ENCODE measurements around the gene HOXB9.

The HOXB9 gene

DNA sequence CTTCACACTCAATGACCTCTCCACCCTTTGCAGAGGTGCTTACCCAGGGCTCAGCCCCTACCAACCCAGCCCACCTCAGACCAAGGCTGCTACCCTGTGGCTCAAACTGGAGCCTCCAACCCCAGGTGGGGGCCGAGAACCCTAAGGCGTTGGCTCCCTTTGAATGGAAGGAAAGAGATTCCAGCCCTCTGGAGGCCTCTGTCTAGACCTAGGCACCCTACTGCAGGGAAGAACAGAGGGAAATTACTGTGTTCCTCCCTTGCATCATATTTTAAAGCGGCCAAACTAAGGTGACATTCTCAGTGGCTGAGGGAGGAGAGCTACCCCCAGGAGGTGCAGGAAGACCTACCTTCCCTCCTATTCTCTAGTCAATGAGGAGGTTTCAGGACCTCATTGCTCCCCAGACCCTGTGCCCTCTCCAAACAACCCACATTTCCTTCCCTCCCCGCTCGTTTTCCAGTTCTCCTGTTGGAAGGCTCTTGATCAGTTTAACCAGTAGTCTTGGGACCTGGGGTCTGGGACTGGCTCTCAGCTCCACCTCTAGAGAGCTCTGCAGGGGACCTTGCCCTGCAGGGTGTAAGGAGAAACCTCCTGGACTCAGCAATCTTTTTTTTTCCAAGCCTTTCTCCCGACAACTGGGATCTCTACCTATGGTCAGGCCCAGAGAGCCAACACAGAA is 5.6 kb downstream of the HOXB9 start:
- H4K91ac ChIP-seq (ENCODE audit: low read length), result peak overlapping the region; percentile 67
- peak overlapping the region in 1 of 2 experiments; percentile 85 for H3K14ac ChIP-seq (ENCODE audit: low read length in 2 of 2)
- peak overlapping the region; percentile 9 to 70 for H2BK12ac ChIP-seq (ENCODE audit: low read length in 2 of 2)
- H2BK120ac ChIP-seq (ENCODE audit: low read depth, low read length), result peak overlapping the region; percentile 98
- H3K4me1 ChIP-seq (ENCODE audit: control insufficient read depth, insufficient read depth, low read depth, low read length), result peaks cover 24% of the 10 kb centered on the region
- H3K4me2 ChIP-seq (ENCODE audit: low read length, poor library complexity, severe bottlenecking), result no peak overlapping the region
- H3K23ac ChIP-seq (ENCODE audit: low read length in 2 of 2), result peak overlapping the region in 1 of 2 experiments; percentile 74
- no peak overlapping the region for H3K27ac ChIP-seq (ENCODE audit: low read length, poor library complexity, severe bottlenecking)
- peaks cover 97 to 98% of the 10 kb centered on the region in 2 experiments for H3K27me3 ChIP-seq (ENCODE audit: control insufficient read depth in 1 of 2, insufficient read depth in 1 of 2, low read length in 2 of 2)
- H3K4me3 ChIP-seq (ENCODE audit: insufficient read depth in 1 of 2, low read depth in 1 of 2, low read length in 2 of 2), result no peak overlapping the region
- H3K9me3 ChIP-seq (ENCODE audit: control insufficient read depth, low read length), result no peaks in the 10 kb centered on the region
- 7% methylated on average over 5 of the region's 6 CpGs for WGBS
- H2BK5ac ChIP-seq (ENCODE audit: low read depth, low read length, poor library complexity, severe bottlenecking), result no peak overlapping the region
- H3K36me3 ChIP-seq (ENCODE audit: control insufficient read depth in 1 of 2, insufficient read depth in 2 of 2, low read depth in 1 of 2, low read length in 2 of 2), result no peaks in the 10 kb centered on the region
- no peak overlapping the region for H2AK5ac ChIP-seq (ENCODE audit: low read length, severe bottlenecking)
- peak; percentile 69 for DNase-seq
- H2BK15ac ChIP-seq (ENCODE audit: low read depth, poor library complexity, severe bottlenecking), result no peak overlapping the region
- H2AFZ ChIP-seq (ENCODE audit: low read depth, low read length), result no peak overlapping the region
- no peaks in the 10 kb centered on the region for H3K79me1 ChIP-seq (replicated peaks; ENCODE audit: low read length, poor library complexity, severe bottlenecking)
- H3K18ac ChIP-seq (ENCODE audit: low read depth in 1 of 2, low read length in 2 of 2), result peak overlapping the region; percentile 88
- H3K9ac ChIP-seq (ENCODE audit: low read length), result no peak overlapping the region
- peak overlapping the region; percentile 42 to 93 for H3K4ac ChIP-seq (ENCODE audit: low read depth in 1 of 2, low read length in 2 of 2)
- H4K8ac ChIP-seq (ENCODE audit: low read length), result peak overlapping the region; percentile 81

GRCh38 chr17:48619826-48620449 is 6.2 kb downstream of the HOXB9 start:
- Histone ChIP-seq H2AFZ (ENCODE audit: low read depth, low read length) (no peak overlapping the region), H3K36me3 (ENCODE audit: control insufficient read depth in 1 of 2, insufficient read depth in 2 of 2, low read depth in 1 of 2, low read length in 2 of 2) (no peaks in the 10 kb centered on the region), H3K4me2 (ENCODE audit: low read length, poor library complexity, severe bottlenecking) (no peak overlapping the region), H2BK120ac (ENCODE audit: low read depth, low read length) (peak overlapping the region; percentile 98), H2AK5ac (ENCODE audit: low read length, severe bottlenecking) (no peak overlapping the region), H3K4me3 (ENCODE audit: insufficient read depth in 1 of 2, low read depth in 1 of 2, low read length in 2 of 2) (no peak overlapping the region), H3K14ac (ENCODE audit: low read length in 2 of 2) (peak overlapping the region; percentile 12 to 19), H3K27me3 (ENCODE audit: control insufficient read depth in 1 of 2, insufficient read depth in 1 of 2, low read length in 2 of 2) (peaks cover 97 to 98% of the 10 kb centered on the region in 2 experiments), H3K4me1 (ENCODE audit: control insufficient read depth, insufficient read depth, low read depth, low read length) (peaks cover 19% of the 10 kb centered on the region), H2BK15ac (ENCODE audit: low read depth, poor library complexity, severe bottlenecking) (no peak overlapping the region), H3K79me1 (replicated peaks; ENCODE audit: low read length, poor library complexity, severe bottlenecking) (no peaks in the 10 kb centered on the region), H3K4ac (ENCODE audit: low read depth in 1 of 2, low read length in 2 of 2) (peak overlapping the region; percentile 90 to 93), H4K91ac (ENCODE audit: low read length) (peak overlapping the region; percentile 96), H3K9ac (ENCODE audit: low read length) (no peak overlapping the region), H4K8ac (ENCODE audit: low read length) (peak overlapping the region; percentile 83), H2BK12ac (ENCODE audit: low read length in 2 of 2) (peak overlapping the region; percentile 4 to 19), H3K23ac (ENCODE audit: low read length in 2 of 2) (peak overlapping the region in 1 of 2 experiments; percentile 0), H3K27ac (ENCODE audit: low read length, poor library complexity, severe bottlenecking) (no peak overlapping the region), H3K18ac (ENCODE audit: low read depth in 1 of 2, low read length in 2 of 2) (peak overlapping the region; percentile 88), H2BK5ac (ENCODE audit: low read depth, low read length, poor library complexity, severe bottlenecking) (no peak overlapping the region), H3K9me3 (ENCODE audit: control insufficient read depth, low read length) (no peaks in the 10 kb centered on the region)
- DNase-seq, result peak; percentile 81
- WGBS, result 4% methylated on average over 26 of the region's 32 CpGs

DNA sequence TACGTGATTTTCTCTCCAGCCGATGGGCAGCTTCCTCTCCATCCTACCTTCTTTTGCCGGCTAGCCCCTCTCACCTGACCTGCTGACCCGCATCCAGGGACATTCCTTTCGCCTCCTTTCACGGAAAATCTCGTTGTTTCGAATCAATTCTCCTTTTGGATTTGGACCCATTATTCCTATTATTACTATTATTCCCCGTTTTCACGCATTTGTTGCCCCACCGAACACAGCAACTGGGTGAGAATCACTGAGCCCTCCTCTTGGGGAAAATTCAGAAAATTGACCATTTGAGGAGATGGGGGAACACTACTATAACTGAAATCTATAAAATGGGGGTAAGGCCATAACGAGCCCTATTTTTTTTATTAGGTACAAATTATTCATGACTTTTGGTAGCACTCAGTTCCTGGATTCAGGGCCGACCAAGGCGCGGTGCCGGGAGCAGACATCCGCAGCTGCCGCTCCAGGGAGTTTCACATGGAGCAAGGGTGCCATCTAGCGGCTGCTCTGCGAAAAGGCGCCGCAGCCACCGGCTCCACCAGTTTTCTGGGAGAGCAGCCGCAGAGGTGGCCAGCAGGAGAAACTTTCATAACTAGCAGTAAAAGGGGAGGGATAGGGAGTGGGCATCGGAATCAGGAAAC is 7.8 kb downstream of the HOXB9 start:
- Histone ChIP-seq H2BK120ac (ENCODE audit: low read depth, low read length) (peak overlapping the region; percentile 82), H3K27me3 (ENCODE audit: control insufficient read depth in 1 of 2, insufficient read depth in 1 of 2, low read length in 2 of 2) (peaks cover 84 to 85% of the 10 kb centered on the region in 2 experiments), H3K23ac (ENCODE audit: low read length in 2 of 2) (peak overlapping the region in 1 of 2 experiments; percentile 46), H3K18ac (ENCODE audit: low read depth in 1 of 2, low read length in 2 of 2) (peak overlapping the region; percentile 87 to 99), H3K4me1 (ENCODE audit: control insufficient read depth, insufficient read depth, low read depth, low read length) (peaks cover 19% of the 10 kb centered on the region), H3K9me3 (ENCODE audit: control insufficient read depth, low read length) (no peaks in the 10 kb centered on the region), H2BK12ac (ENCODE audit: low read length in 2 of 2) (peak overlapping the region; percentile 87 to 99), H3K4me3 (ENCODE audit: insufficient read depth in 1 of 2, low read depth in 1 of 2, low read length in 2 of 2) (peak overlapping the region in 1 of 2 experiments; percentile 78), H2AK5ac (ENCODE audit: low read length, severe bottlenecking) (no peak overlapping the region), H3K27ac (ENCODE audit: low read length, poor library complexity, severe bottlenecking) (no peak overlapping the region), H3K14ac (ENCODE audit: low read length in 2 of 2) (peak overlapping the region in 1 of 2 experiments; percentile 35), H3K9ac (ENCODE audit: low read length) (peak overlapping the region; percentile 79), H2BK5ac (ENCODE audit: low read depth, low read length, poor library complexity, severe bottlenecking) (no peak overlapping the region), H3K4ac (ENCODE audit: low read depth in 1 of 2, low read length in 2 of 2) (peak overlapping the region; percentile 92 to 97), H4K8ac (ENCODE audit: low read length) (no peak overlapping the region), H3K36me3 (ENCODE audit: control insufficient read depth in 1 of 2, insufficient read depth in 2 of 2, low read depth in 1 of 2, low read length in 2 of 2) (no peaks in the 10 kb centered on the region), H4K91ac (ENCODE audit: low read length) (peak overlapping the region; percentile 95), H3K4me2 (ENCODE audit: low read length, poor library complexity, severe bottlenecking) (peak overlapping the region; percentile 71), H2AFZ (ENCODE audit: low read depth, low read length) (no peak overlapping the region), H2BK15ac (ENCODE audit: low read depth, poor library complexity, severe bottlenecking) (peak overlapping the region; percentile 99), H3K79me1 (replicated peaks; ENCODE audit: low read length, poor library complexity, severe bottlenecking) (no peaks in the 10 kb centered on the region)
- WGBS, result 3% methylated on average over 24 of the region's 25 CpGs
- DNase-seq, result peak; percentile 94

Data from mesenchymal stem cell (in vitro differentiated cells and primary cell).